Ishikawa (cell line): ENCODE measurements around the gene KIRREL3.

Source experiments
- CEBPB ChIP-seq: IDR thresholded peaks from 2 replicates; pipeline ENCODE4 v1.6.1; 2012
- CREB1 ChIP-seq: IDR thresholded peaks from 2 replicates; pipeline ENCODE4 v1.6.1; 2012; ENCODE audit warnings: low read depth
- EGR1 ChIP-seq: IDR thresholded peaks from 2 replicates; pipeline ENCODE4 v1.6.1; 2012
- EP300 ChIP-seq: IDR thresholded peaks from 2 replicates; pipeline ENCODE4 v1.6.1; 2012; ENCODE audit warnings: borderline replicate concordance
- FOXM1 ChIP-seq: IDR thresholded peaks from 2 replicates; pipeline ENCODE4 v1.6.1; 2012; ENCODE audit warnings: low read depth, borderline replicate concordance
- MAX ChIP-seq: IDR thresholded peaks from 2 replicates; pipeline ENCODE4 v1.6.1; 2012
- NFIC ChIP-seq: IDR thresholded peaks from 2 replicates; pipeline ENCODE4 v1.6.1; 2012
- RAD21 ChIP-seq: IDR thresholded peaks from 2 replicates; pipeline ENCODE4 v1.6.1; 2012; ENCODE audit warnings: low read depth
- REST ChIP-seq: IDR thresholded peaks from 2 replicates; pipeline ENCODE4 v1.6.1; 2012; ENCODE audit warnings: low read depth, mild to moderate bottlenecking
- TAF1 ChIP-seq: IDR thresholded peaks from 2 replicates; pipeline ENCODE4 v1.6.1; 2012; ENCODE audit warnings: low read depth, mild to moderate bottlenecking
- TCF12 ChIP-seq: IDR thresholded peaks from 2 replicates; pipeline ENCODE4 v1.6.1; 2012; ENCODE audit warnings: low read depth
- TEAD4 ChIP-seq: IDR thresholded peaks from 2 replicates; pipeline ENCODE4 v1.6.1; 2012
- USF1 ChIP-seq: IDR thresholded peaks from 2 replicates; pipeline ENCODE4 v1.6.1; 2012
- YY1 ChIP-seq: IDR thresholded peaks from 2 replicates; pipeline ENCODE4 v1.6.1; 2012; ENCODE audit warnings: low read depth
- ZBTB7A ChIP-seq: IDR thresholded peaks from 2 replicates; pipeline ENCODE4 v1.6.1; 2012; ENCODE audit warnings: low read depth

Gene KIRREL3

GRCh38 chr11:126993599-126993998, 7.0 kb downstream of the KIRREL3 start:
- TF ChIP-seq YY1 (no peak), CREB1 (no peak), RAD21 (no peak), NFIC (no peak), TAF1 (no peak), CEBPB (no peak), TEAD4 (no peak), USF1 (no peak), EP300 (no peak)

DNA sequence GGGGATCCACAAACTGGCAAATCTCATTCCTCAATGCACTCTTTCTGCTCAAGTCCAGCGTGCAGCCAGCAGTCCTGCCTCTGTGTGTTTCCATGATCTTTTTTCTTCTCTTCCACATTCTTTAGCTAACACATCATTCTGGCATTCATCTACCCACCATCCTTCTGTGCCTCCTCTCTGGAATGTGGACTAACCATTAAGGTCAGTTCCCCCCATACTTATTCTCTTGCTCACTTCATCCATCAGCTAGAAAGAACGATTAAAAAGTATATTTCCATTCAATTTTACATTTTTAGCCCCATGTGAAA, 7.8 kb downstream of the KIRREL3 start:
- no peak for TF ChIP-seq RAD21
- TF ChIP-seq TCF12, result no peak
- TF ChIP-seq TAF1, result no peak
- no peak for TF ChIP-seq CEBPB
- TF ChIP-seq ZBTB7A, result no peak
- TF ChIP-seq FOXM1, result no peak
- TF ChIP-seq TEAD4, result no peak
- TF ChIP-seq EGR1, result no peak
- TF ChIP-seq NFIC, result no peak
- TF ChIP-seq YY1, result no peak
- no peak for TF ChIP-seq REST
- no peak for TF ChIP-seq EP300

GRCh38 chr11:126992065-126992803, 8.3 kb downstream of the KIRREL3 start:
- no peak for TF ChIP-seq CREB1
- TF ChIP-seq MAX, result no peak
- no peak for TF ChIP-seq TCF12

DNA sequence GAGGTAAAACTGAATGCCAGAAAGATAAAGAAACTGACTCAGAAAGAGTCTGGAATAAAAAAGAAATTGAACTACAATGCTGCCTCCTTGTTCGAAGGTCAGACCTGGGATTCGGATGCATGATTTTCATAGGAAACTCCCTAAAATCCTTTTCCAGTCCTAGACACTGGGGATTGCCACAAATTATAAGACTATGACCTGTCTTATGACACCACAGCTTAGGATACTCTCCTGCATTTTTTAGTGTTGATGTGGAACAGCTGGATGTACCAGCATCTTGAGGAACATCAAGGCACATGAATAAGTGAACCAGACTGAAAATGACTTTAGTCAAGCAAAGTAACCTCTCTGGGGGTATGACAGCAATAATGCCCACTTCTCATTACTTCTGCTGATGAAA, 9.0 kb downstream of the KIRREL3 start:
- TF ChIP-seq MAX (no peak), EP300 (no peak), RAD21 (no peak), CREB1 (no peak), EGR1 (no peak), NFIC (no peak), TCF12 (no peak), TEAD4 (no peak), FOXM1 (no peak), YY1 (no peak), USF1 (no peak), ZBTB7A (no peak)

DNA sequence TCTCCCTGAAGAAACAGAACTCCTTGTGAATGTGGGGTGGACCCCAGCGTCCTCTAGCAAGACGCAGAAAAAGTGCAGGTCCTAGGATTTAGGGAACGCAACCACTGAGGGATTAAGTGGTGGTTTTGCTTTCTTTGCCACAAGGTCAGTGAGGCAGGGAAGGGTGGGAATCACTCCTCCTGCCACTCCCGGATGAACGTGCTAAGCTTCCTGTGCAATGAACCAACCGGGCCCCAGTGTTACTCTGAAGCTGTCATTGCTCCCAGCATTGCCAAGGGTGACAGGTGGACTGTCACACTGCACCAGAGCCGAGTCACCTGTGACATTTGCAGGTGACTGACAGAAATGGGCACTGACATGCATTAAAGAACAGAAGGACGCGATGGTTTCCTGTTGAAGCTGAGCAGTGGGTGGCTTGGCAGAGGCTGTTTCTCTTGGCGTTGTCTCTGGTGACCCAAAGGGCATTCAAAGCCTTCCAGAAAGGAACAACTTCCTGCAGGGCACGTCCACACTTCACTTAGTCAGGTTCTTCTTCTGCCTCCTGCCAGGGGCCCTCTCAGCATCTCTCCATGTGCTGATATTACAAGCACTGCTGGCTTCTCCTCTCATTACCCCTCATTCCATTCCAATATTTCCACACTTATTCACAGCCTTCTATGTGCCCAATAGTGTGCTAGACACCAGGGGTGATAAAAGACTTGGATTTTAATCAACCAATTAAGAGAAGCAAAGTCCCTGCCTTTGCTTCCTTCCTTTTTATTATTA, 9.7 kb downstream of the KIRREL3 start:
- TF ChIP-seq EP300 (no peak), REST (no peak), EGR1 (no peak), CREB1 (no peak)
